ENCODE results near the gene POLR2A. TPM values are rescaled to one million over a fixed set of nuclear protein-coding genes. Genes with fewer than 3 reads are reported as not detected.

Gene POLR2A
- total RNA-seq, 1 experiment from 2014 or later = 341 TPM

DNA sequence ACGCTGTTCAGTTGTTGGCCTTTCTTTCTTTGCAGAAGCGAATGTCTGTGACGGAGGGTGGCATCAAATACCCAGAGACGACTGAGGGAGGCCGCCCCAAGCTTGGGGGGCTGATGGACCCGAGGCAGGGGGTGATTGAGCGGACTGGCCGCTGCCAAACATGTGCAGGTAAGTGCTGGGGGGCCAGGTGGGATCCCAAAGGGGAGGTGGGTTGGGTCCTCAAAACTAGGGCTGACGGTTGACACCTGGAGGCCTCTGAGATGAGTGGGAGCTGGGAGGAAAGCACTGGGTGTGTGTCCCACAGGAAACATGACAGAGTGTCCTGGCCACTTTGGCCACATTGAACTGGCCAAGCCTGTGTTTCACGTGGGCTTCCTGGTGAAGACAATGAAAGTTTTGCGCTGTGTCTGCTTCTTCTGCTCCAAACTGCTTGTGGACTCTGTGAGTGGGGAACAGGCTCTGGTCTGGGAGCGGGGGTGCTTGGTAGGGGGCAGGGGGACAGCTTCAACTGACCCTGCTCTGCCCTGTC lies 11.8 kb downstream of the POLR2A start:
- Histone ChIP-seq H3K36me3 (ENCODE audit: insufficient read depth, low read length, poor library complexity, severe bottlenecking) (peaks cover 64% of the 10 kb centered on the region), H3K4me1 (ENCODE audit: insufficient read depth, low read length, poor library complexity, severe bottlenecking) (no peaks in the 10 kb centered on the region), H3K27ac (ENCODE audit: low read depth, low read length, poor library complexity, severe bottlenecking) (no peak overlapping the region), H3K27me3 (replicated peaks; ENCODE audit: insufficient read depth, low read depth, low read length, poor library complexity) (no peaks in the 10 kb centered on the region), H3K4me3 (ENCODE audit: low read depth, low read length, poor library complexity, severe bottlenecking) (no peak overlapping the region), H3K9me3 (ENCODE audit: low read depth, low read length, poor library complexity, severe bottlenecking) (no peaks in the 10 kb centered on the region)
- intact Hi-C loops (cut with micrococcal nuclease; ENCODE audit: unreplicated experiment) = no loop called here
- no TSS peak for BruUV-seq (replicated peaks)
- DNase-seq (ENCODE audit: low spot score) = no peak
- CTCF ChIA-PET = no interaction called here
- TF ChIP-seq, protein P1, sequence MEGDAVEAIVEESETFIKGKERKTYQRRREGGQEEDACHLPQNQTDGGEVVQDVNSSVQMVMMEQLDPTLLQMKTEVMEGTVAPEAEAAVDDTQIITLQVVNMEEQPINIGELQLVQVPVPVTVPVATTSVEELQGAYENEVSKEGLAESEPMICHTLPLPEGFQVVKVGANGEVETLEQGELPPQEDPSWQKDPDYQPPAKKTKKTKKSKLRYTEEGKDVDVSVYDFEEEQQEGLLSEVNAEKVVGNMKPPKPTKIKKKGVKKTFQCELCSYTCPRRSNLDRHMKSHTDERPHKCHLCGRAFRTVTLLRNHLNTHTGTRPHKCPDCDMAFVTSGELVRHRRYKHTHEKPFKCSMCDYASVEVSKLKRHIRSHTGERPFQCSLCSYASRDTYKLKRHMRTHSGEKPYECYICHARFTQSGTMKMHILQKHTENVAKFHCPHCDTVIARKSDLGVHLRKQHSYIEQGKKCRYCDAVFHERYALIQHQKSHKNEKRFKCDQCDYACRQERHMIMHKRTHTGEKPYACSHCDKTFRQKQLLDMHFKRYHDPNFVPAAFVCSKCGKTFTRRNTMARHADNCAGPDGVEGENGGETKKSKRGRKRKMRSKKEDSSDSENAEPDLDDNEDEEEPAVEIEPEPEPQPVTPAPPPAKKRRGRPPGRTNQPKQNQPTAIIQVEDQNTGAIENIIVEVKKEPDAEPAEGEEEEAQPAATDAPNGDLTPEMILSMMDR (conservative IDR thresholded peaks at IDR 0.05; ENCODE audit: low read depth, low read length) = no peak
- no peak for TF ChIP-seq EZH2 (IDR thresholded peaks at IDR 0.05; ENCODE audit: borderline replicate concordance, low read depth, low read length, poor library complexity, severe bottlenecking)
- POLR2A ChIA-PET (ENCODE audit: low non-redundant PET) = interaction anchor here (0.7 kb wide), 1 partner anchor 522 kb away, joined by 3 read pairs; no protein-coding TSS in a partner anchor

DNA sequence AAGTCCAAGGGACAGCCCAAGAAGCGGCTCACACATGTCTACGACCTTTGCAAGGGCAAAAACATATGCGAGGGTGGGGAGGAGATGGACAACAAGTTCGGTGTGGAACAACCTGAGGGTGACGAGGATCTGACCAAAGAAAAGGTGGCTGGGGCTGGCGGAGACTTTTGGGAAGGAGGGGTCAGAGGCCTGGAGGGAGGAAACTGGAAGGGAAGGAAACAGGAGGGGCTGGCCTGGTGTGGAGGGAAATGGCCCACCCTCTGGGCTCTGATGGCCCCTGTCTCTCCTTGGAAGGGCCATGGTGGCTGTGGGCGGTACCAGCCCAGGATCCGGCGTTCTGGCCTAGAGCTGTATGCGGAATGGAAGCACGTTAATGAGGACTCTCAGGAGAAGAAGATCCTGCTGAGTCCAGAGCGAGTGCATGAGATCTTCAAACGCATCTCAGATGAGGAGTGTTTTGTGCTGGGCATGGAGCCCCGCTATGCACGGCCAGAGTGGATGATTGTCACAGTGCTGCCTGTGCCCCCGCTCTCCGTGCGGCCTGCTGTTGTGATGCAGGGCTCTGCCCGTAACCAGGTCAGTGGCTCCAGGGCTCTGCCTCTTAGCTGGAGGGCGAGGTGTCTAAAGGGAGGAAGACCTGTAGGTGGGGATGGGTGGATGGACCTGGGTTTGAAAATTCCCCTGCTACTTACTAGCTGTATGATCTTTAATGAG lies 12.5 kb downstream of the POLR2A start:
- CTCF ChIA-PET = no interaction called here
- H3K36me3 ChIP-seq (ENCODE audit: insufficient read depth, low read length, poor library complexity, severe bottlenecking) = peaks cover 65% of the 10 kb centered on the region

DNA sequence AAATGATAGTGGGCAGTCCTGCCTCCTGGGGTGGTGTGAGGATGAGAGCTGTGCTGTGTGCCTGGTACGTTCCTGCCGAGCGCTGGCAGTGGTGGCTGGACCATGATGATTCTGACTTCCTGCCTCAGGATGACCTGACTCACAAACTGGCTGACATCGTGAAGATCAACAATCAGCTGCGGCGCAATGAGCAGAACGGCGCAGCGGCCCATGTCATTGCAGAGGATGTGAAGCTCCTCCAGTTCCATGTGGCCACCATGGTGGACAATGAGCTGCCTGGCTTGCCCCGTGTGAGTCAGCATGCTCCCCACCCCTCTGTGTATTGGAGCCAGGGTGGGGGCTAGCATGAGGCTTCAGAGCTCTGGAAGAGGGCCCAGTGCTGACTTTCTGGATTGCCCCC lies 13.1 kb downstream of the POLR2A start:
- TF ChIP-seq, protein P1 (conservative IDR thresholded peaks at IDR 0.05; ENCODE audit: low read depth, low read length) = no peak
- TF ChIP-seq EZH2 (IDR thresholded peaks at IDR 0.05; ENCODE audit: borderline replicate concordance, low read depth, low read length, poor library complexity, severe bottlenecking) = no peak
- ChIA-PET CTCF (no interaction called here), POLR2A (ENCODE audit: low non-redundant PET) (no interaction called here)
- intact Hi-C loops (cut with micrococcal nuclease; ENCODE audit: unreplicated experiment) = no loop called here
- no peaks in the 10 kb centered on the region for H3K9me3 ChIP-seq (ENCODE audit: low read depth, low read length, poor library complexity, severe bottlenecking)
- H3K4me3 ChIP-seq (ENCODE audit: low read depth, low read length, poor library complexity, severe bottlenecking) = no peak overlapping the region
- H3K4me1 ChIP-seq (ENCODE audit: insufficient read depth, low read length, poor library complexity, severe bottlenecking) = no peaks in the 10 kb centered on the region
- no peak for DNase-seq (ENCODE audit: low spot score)
- H3K36me3 ChIP-seq (ENCODE audit: insufficient read depth, low read length, poor library complexity, severe bottlenecking) = peaks cover 71% of the 10 kb centered on the region
- BruUV-seq (replicated peaks) = no TSS peak
- no peaks in the 10 kb centered on the region for H3K27me3 ChIP-seq (replicated peaks; ENCODE audit: insufficient read depth, low read depth, low read length, poor library complexity)
- H3K27ac ChIP-seq (ENCODE audit: low read depth, low read length, poor library complexity, severe bottlenecking) = no peak overlapping the region

More for the DNA sequence above, 12.5 kb downstream of the POLR2A start:
- no peak for DNase-seq (ENCODE audit: low spot score)
- Histone ChIP-seq H3K4me3 (ENCODE audit: low read depth, low read length, poor library complexity, severe bottlenecking) (no peak overlapping the region), H3K4me1 (ENCODE audit: insufficient read depth, low read length, poor library complexity, severe bottlenecking) (no peaks in the 10 kb centered on the region), H3K9me3 (ENCODE audit: low read depth, low read length, poor library complexity, severe bottlenecking) (no peaks in the 10 kb centered on the region), H3K27ac (ENCODE audit: low read depth, low read length, poor library complexity, severe bottlenecking) (no peak overlapping the region), H3K27me3 (replicated peaks; ENCODE audit: insufficient read depth, low read depth, low read length, poor library complexity) (no peaks in the 10 kb centered on the region)
- POLR2A ChIA-PET (ENCODE audit: low non-redundant PET) = interaction anchor here (0.7 kb wide), 1 partner anchor 523 kb away, joined by 3 read pairs; no protein-coding TSS in a partner anchor
- no peak for TF ChIP-seq EZH2 (IDR thresholded peaks at IDR 0.05; ENCODE audit: borderline replicate concordance, low read depth, low read length, poor library complexity, severe bottlenecking)
- TF ChIP-seq, protein P1 (conservative IDR thresholded peaks at IDR 0.05; ENCODE audit: low read depth, low read length) = no peak
- intact Hi-C loops (cut with micrococcal nuclease; ENCODE audit: unreplicated experiment) = no loop called here
- BruUV-seq (replicated peaks) = TSS peak; percentile 56

Data from A673 (cell line).